GM04504 (cell line): ENCODE results near the gene OR2D2.
"Not testable (repeated sequence)": the region's sequence is repeated elsewhere in the genome, so short reads cannot be mapped to it uniquely, and the experiment has no call there.

Experiments
- DNase-seq: peaks from one replicate; pipeline ENCODE4 v3.0.0-alpha.2; 2012; ENCODE audit warnings: low read depth

Gene OR2D2, protein sequence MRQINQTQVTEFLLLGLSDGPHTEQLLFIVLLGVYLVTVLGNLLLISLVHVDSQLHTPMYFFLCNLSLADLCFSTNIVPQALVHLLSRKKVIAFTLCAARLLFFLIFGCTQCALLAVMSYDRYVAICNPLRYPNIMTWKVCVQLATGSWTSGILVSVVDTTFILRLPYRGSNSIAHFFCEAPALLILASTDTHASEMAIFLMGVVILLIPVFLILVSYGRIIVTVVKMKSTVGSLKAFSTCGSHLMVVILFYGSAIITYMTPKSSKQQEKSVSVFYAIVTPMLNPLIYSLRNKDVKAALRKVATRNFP

DNA sequence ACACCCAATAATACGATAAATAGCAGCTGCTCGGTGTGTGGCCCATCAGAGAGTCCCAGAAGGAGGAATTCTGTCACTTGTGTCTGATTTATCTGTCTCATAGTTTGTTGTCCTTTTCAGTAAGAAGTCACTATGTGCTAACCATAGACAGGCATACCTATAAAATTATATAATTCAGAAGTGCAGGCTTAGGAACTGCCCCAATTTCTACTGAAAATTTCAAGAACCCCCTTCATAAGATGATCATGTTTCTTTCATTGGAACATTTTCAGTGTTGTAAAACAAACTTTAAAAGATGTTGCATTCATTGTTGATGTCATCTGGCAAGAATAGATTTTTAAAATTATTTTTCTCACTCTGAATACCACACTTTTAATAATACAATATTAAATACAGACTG, at the start of gene OR2D2:
Gene OR2D2 (minus strand): TSS at position 101 of the 400 bp plus-strand sequence. CDS start 0 bp downstream, at position 101.
- DNase-seq = no peak

DNA sequence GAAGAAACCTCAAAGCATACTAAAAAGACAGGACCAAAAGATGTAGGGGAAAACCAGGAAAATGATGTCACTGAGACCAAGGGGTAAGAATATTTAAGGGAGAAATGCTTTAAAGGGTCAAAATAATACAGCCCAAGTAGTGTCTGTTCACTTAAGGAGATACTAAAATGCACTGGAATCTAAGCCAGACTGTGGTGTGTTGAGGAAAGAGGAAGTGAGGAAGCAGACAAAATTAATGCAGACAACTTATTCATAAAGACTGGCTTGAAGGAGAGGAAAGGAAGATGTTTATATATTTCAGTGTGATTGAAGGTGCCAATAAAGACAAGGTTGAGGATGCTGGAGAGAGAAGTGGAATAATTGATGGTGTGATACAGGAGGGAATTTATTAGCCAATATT, 49.7 kb upstream of the OR2D2 start:
- DNase-seq = no peak

DNA sequence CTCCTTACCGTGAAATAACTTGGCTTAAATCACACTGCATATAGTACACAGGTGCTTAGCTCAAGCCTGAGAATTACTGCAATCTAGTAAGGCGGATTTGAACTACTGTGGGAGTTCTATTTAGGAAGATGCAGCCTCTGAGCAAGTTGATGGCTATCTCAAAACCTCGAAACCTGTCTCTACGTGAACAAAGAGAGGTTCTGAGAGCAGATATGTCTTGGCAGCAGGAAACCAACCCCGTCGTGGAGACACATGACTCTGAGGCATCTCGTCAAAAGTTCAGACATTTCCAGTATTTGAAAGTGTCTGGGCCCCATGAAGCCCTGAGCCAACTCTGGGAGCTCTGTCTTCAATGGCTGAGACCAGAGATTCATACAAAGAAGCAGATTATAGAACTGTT, 39.8 kb upstream of the OR2D2 start:
- no peak for DNase-seq

DNA sequence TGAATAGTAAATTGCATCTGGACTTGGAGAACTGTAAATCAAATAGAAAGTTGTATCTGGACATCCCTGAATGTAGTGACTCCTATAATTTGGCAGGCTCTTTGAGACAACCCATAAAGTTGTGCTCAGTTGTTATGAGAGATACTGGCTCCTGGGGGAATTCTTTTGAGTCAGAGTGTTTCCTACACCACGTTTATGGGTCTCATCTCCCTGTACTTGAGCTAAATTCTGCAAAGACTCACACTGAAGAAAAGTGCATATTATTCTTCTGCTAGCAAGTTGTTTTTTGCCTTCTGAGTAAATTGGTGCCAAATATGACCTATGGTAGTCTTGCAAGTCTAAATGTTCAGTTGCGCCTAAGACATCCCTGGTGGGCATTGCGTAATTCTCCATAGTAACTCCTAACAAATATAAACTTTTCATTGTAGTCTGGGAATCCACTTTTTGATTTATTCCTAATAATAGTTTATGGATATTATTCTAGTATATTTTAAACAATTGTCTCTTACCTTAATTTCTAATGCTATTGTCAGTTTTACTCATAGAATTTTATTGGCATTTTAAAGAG, 38.9 kb upstream of the OR2D2 start:
- DNase-seq = peak; percentile 19

DNA sequence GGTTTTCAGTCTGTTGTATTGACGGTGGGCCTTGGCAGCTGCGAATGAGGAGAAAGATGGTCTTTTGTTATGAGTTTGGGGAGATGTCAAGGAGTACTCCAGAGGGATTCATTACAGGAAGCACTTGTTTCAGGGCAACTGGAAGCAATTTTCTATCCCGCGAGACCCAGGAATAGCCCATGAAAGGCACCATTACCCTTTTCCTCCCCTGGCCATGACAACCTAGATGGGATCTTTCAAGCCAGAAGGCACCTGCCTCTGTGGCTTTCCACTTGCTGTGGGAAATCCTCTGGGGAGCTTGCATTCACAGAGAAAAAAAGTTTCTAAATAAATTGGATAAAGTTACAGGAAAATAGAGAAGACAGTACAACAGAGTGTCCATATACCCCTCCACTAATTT, 36.6 kb upstream of the OR2D2 start:
- DNase-seq = no peak

DNA sequence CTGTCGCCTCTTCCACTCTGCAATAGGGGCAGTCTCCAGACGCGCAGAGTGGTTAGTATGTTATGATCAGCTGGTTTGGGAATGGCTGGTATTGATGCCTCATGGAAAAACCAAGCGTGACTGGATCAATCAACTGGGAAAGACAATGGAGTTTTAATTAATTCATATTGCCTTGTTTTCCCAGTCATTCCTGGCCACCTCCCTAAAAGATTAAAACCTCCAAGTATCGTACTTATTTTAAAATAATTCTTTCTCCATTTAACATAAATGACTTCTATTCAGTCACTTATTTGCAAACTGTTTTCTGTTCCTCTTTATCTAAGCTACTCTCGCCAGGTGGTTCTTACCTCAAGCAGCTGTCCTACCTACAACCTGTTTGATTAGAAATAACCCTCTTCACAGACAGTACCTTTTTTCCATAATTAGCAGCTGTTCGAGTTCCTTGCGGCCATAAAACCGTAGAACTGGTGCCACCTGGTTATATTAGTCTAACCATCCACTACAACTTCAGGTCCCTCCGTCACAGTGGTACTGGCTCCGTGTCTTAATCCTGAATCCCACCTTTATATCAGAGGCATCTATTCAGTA, 34.8 kb upstream of the OR2D2 start:
- no peak for DNase-seq

DNA sequence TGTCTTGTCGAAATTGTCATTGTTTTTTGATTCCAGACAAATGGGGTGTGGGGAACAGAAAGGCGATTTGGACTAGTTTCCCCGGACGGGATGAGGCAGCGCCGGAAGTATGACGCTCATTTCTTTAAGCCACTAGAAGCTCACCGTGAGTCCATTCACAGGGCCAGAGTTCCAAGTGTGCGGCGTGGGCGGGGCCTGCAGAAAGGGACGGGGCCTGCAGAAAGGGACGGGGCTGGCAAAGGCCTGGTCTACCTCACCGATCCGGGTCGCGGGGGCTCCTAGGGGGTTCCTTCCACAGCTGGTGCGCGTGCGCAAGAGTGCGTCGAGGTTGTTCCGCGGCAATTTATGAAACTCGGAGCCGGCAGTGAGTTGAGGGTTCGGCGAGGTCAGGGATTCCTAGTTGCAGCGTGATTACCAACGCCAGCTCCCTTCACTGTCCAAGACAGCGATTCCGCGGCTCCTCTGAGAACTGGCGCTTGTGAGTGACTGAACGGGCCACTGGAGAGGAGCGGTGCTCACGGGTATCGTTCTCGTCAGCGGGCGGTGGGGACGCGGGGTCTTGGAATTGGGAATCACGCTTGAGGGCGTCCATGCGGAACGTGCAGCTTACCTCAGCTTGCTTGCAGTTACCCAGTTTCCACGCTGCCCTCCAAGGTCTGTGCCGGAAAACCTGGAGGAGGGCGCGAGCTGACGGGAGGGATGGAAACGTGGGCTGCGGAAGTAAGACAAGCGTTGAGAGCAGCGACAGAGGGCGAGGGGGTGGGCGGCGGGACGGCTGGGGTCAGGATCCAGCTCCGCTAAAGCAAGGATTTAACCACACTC, 34.1 kb upstream of the OR2D2 start, which contains the start of gene ZNF215:
Gene ZNF215 (plus strand): TSS at position 219 of the 822 bp plus-strand sequence. CDS start 5,847 bp downstream, outside the sequence.
- peak; percentile 59 for DNase-seq

DNA sequence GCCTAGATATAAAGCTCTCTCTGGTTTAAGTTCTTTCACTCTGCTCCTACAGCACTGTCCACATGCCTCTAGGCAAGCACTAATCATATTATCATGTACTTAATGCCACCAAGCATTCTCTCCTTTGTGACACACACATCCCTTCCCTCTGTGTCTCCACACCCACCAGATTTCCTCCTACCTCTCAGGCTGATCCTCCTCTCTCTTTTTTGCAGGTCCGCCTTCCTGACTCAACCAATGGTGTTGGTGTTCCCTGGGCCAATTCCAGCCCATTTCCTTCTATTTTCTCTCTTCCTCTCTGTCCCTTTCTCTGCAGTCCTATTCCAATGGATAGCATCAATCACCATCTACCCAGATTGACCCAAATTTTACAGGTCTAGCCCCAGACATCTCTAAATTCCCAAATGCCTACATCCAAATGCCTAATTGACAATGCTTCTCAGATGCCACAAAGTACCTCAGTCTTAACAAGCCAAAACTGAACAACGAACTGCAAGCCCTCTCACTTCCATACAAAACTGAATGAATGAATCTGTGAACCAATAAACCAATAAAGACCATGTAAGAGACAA, 33.4 kb upstream of the OR2D2 start:
- no peak for DNase-seq

DNA sequence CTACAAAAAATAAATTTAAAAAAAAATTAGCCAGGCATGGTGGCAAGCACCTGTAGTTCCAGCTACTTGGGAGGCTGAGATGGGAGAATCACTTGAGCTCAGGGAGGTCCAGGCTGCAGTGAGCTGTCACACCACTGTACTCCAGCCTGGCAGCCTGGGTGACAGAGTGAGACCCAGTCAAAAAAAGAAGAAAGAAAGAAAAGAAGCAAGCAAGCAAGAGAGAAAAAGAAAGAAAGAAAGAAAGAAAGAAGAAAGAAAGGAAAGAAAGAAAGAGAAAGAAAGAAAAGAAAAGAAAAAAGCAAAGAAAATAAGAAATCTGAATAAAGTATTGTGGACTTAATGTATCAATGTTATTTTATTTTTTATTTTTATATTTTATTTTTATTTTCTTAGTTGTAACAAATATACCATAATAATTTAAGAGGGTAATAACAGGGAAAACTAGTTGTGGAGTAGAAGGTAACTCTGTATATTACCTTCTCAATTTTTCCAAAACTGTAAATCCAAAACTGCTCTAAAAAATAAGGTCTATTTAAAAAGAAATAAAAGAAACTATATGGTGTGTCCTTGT, 32.8 kb upstream of the OR2D2 start:
- no peak for DNase-seq

DNA sequence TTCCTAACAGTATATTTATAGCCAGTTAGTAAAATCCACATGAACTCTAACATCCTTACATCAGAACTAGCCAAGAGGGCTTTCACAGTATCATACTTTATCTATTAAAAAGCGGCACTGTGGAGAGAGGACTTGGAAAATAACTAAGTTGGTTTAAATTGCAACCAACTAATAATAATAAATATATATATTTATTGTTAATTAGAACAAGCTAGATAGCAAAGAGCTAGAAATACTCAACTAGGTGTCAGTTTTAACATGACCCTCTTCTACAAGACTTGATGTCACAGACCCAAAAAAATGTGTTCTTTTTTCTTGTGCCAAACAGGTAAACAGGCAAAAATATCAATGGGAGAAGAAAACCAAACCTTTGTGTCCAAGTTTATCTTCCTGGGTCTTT, 28.4 kb upstream of the OR2D2 start, which contains the start of gene OR2D3:
Gene OR2D3 (plus strand): TSS at position 301 of the 400 bp plus-strand sequence. CDS start 0 bp downstream, at position 301.
- no peak for DNase-seq

DNA sequence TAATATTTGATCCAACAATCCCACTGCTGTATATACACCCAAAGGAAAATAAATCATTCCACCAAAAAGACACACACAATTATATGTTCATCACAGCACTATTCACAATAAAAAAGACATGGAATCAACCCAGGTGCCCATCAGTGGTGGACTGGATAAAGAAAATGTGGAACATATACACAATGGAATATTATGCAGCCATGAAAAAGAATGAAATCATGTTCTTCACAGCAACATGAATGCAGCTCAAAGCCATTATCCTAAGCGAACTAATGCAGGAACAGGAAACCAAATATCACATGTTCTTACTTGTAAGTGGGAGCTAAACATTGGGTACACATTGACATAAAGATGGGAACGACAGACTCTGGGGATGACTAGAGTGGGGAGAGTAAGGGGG, 27.4 kb upstream of the OR2D2 start:
- DNase-seq = no peak

DNA sequence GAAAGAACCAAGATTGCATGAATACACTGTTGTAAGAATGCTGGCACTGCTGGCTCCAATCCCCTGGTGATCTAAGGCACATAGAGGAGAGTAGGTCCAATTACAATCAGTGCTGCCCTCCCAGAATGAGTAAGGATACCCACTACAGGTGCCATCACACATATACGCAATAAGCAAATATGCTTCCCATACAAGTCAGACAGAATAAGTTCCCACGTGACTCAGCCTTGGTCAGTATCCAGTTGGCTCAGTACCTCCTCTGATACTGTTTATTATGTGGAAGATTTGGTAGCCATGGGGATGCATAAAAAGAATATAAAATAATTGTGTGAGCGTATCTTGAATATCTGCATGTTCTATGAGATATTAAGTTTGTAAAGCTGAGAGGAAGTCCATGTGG, 19.6 kb upstream of the OR2D2 start:
- DNase-seq = no peak

DNA sequence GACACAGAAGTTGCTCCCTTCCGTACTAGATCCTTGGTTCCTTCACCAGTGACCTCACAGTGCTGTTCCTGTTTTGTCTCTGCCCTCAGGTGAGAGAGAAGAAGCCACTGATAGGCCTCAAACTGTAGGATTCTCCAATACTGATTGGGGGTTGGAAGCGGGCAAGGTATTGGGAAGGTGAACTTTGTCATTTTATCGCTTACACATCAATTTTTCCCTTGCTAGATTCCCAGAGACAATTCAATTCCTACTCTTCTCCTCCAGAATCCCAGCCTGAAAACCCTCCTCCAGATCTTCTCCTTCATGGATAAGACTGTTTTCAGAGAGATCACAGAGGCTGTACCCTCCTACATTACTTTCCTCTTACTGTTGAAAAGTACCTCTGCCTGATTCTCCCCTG, 19.1 kb upstream of the OR2D2 start:
- no peak for DNase-seq

DNA sequence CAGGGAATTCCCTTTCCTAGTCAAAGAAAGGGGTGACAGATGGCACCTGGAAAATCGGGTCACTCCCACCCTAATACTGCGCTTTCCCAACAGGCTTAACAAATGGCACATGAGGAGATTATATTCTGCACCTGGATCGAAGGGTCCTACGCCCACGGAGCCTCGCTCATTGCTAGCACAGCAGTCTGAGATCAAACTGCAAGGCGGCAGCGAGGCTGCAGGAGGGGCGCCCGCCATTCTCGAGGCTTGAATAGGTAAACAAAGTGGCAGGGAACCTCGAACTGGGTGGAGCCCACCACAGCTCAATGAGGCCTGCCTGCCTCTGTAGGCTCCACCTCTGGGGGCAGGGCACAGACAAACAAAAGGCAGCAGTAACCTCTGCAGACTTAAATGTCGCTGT, 12.5 kb upstream of the OR2D2 start:
- DNase-seq = not testable (repeated sequence)

DNA sequence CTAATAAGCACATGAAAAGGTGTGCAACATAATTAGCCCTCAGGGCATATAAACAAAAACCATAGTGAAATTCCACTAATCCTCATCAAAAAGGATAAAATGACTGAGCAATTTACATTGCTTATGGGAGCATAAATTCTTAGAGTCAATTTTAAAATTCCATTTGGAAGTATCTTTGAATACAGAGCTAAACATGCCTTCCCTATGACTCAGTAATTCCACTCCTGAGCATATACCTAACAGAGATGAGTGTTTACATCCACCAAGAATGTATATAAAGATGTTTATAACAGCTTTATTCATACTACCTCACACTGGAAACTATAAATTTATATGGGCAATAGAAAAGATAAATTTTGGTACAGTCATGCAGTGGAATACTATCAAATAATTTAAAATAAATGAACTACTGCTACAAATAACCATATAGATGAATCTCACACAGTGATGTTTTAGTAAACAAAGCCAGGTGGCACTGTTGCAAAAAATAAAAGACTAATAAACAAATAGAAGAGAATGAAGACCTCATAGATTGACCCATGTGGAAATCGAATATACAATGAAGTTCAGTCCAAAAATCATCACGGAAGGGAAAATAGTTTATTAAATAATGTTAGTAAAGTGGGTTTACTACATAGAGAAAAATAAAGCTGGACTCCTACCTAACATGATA, 8.2 kb upstream of the OR2D2 start:
- DNase-seq = no peak

DNA sequence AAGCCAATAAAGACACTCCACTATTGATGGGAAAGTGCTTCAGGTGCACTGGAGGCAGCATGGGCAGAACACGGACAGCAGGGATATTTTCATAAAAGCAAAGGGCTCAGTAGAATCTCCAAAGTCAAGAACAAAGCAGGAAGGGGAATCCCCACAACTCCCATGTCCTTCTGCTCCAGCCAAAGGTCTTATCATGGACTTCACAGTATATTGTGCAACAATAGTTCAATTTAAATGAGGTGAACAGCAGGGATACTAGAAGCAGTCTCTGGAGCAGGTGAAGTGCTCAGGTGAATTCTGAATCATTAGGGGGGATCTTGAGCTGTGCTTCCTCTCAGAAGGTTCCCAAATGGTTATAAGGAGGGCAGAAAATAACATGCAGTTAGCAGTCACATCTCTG, 6.6 kb upstream of the OR2D2 start:
- DNase-seq = no peak

DNA sequence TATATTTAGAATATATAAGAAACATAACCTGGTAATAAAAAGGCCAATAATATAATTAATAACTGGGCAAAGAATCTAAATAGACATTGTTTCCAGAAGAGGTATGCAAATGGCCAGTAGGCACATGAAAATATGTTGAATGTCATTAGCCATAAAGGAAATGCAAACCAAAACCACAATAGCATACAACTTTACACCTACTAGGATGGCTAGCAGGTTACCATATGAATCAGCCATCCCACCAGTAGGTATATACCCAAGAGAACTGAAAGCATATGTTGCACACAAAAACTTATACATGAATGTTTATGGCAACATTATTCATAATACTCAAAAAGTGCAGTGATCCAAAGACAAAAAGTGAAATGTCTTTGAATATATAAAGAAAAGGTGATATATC, 2.7 kb upstream of the OR2D2 start:
- DNase-seq = no peak

DNA sequence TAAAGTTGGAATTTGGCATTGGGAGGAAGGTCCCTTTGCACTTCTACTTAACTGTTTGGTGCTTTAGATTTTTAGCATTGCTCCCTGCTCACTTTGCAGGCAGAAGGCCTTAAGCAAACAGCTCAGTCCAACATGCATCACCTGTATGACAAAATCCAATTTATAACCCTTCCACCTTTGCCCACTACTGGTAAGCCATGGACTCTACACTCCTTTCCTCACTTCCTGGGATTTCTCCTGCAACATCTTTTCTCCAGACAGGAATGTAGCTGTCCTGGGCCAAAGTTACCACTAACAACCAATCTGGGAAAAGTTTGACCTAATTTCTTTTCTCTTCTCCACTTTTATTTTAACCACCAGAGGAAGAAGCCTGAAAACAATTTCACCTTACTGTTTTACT, 1.8 kb upstream of the OR2D2 start:
- DNase-seq = no peak

DNA sequence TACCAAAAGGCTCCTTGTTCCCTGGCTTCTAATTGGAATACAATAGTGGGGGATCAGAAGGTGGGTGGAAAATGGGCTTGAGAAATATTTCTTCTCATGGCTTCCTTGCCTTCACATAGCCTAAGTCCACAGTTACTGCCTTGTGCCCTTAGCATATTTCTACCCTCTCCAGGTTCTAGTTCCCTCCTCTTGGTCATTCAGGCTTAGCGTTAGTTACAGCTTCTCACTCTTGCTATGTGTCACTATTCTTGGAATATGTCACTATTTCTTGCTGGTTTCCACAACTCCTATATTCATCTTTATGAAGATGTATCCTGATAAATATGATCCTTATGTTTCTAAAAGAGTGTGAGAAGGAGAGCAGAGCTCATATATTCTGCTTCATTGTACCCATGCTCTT, 2.5 kb downstream of the OR2D2 start:
- DNase-seq = no peak

DNA sequence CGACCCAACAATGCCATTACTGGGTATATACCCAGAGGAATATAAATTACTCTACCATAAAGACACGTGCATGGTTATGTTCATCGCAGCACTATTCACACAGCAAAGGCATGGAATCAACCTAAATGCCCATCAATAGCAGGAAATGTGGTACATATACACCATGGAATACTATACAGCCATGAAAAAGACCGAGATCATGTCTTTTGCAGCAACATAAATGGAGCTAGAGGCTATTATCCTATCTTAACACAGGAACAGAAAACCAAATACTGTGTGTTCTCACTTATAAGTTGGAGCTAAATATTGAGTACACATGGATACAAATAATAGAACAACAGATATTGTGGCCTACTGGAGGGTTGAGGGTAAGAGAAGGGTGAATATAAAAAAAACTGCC, 3.5 kb downstream of the OR2D2 start:
- DNase-seq = no peak

DNA sequence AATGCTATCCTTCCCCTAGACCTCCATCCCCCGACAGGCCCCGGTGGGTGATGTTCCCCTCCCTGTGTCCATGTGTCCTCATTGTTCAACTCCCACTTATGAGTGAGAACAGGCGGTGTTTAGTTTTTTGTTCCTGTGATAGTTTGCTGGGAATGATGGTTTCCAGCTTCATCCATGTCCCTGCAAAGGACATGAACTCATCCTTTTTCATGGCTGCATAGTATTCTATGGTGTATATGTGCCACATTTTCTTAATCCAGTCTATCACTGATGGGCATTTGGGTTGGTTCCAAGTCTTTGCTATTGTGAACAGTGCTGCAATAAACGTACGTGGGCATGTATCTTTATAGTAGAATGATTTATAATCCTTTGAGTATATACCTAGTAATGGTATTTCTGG, 4.6 kb downstream of the OR2D2 start:
- DNase-seq = not testable (repeated sequence)
